Activated T-helper 1 cell treated with anti-CD3 and anti-CD28 coated beads, Interleukin-12 subunit alpha, Interleukin-12 subunit beta, Interleukin-2, Interleukin-4 antibody, amounts not matched to agents 30 ng/mL and 10 ng/mL and 1 ng/mL, durations not matched to agents 14 hours and 24 hours and 36 hours (primary cell): ENCODE measurements around the gene KAT8. TPM values are rescaled to one million over a fixed set of nuclear protein-coding genes. Genes with fewer than 3 reads are reported as not detected.

Experiments used
- DNase-seq: peaks from one replicate; pipeline ENCODE4 v3.0.0; 2021; ENCODE audit warnings: low spot score
- H3K27ac Mint-ChIP-seq: one replicate; pipeline ENCODE4 v1.8.0; 2021; ENCODE audit warnings: mild to moderate bottlenecking, mixed read lengths
- H3K27me3 Mint-ChIP-seq: one replicate; pipeline ENCODE4 v1.8.0; 2022; ENCODE audit warnings: mild to moderate bottlenecking, moderate library complexity, mixed read lengths; ENCODE audit not compliant: insufficient read depth
- H3K36me3 Mint-ChIP-seq: one replicate; pipeline ENCODE4 v1.8.0; 2021; ENCODE audit warnings: low read depth, mixed read lengths
- H3K4me1 Mint-ChIP-seq: one replicate; pipeline ENCODE4 v1.8.0; 2021; ENCODE audit warnings: low read depth, mixed read lengths
- H3K4me3 Mint-ChIP-seq: one replicate; pipeline ENCODE4 v1.8.0; 2021; ENCODE audit warnings: mild to moderate bottlenecking, moderate library complexity, mixed read lengths
- H3K9me3 Mint-ChIP-seq: one replicate; pipeline ENCODE4 v1.8.0; 2021; ENCODE audit warnings: mixed read lengths
- intact Hi-C: fragments of 100-400 bp; cut with micrococcal nuclease; formaldehyde crosslinking; loops from one replicate; pipeline ENCODE4 v1.15.1; 2024
- total RNA-seq: library from RNA; stranded (reverse); gene quantifications from 2 replicates; pipeline ENCODE4 v1.2.3, GENCODE V29; 2022

The KAT8 gene
- total RNA-seq, 1 donor from 2014 or later, result 58.2 TPM

- Mint-ChIP-seq H3K9me3 (no peaks in the 10 kb centered on the region), H3K36me3 (peaks cover 12% of the 10 kb centered on the region), H3K27ac (no peak overlapping the region), H3K27me3 (no peaks in the 10 kb centered on the region), H3K4me1 (peaks cover 22% of the 10 kb centered on the region), H3K4me3 (no peak overlapping the region)
- peak; percentile 72 for DNase-seq
- intact Hi-C loops, result loop anchor here (2.0 to 5.0 kb wide), 3 partner anchors 31 to 247 kb away; partner anchors contain the start of genes ZNF646 and ZNF668
These were observed 11.7 kb upstream of the KAT8 start for GRCh38 chr16:31105677-31106213.

- intact Hi-C loops, result loop anchor here (2.0 to 5.0 kb wide), 3 partner anchors 32 to 246 kb away; partner anchors contain the start of genes ZNF646 and ZNF668
- H3K4me3 Mint-ChIP-seq, result peak overlapping the region; percentile 84
- H3K27me3 Mint-ChIP-seq, result no peaks in the 10 kb centered on the region
- peaks cover 17% of the 10 kb centered on the region for H3K36me3 Mint-ChIP-seq
- H3K4me1 Mint-ChIP-seq, result peaks cover 22% of the 10 kb centered on the region
- H3K9me3 Mint-ChIP-seq, result no peaks in the 10 kb centered on the region
- no peak for DNase-seq
- H3K27ac Mint-ChIP-seq, result peak overlapping the region; percentile 86
These were observed 10.7 kb upstream of the KAT8 start for GRCh38 chr16:31106509-31107464.

- Mint-ChIP-seq H3K27me3 (no peaks in the 10 kb centered on the region), H3K9me3 (no peaks in the 10 kb centered on the region), H3K36me3 (peaks cover 19% of the 10 kb centered on the region), H3K4me3 (peak overlapping the region; percentile 84), H3K27ac (peak overlapping the region; percentile 86), H3K4me1 (peaks cover 22% of the 10 kb centered on the region)
- no peak for DNase-seq
- intact Hi-C loops, result loop anchor here (2.0 to 5.0 kb wide), 3 partner anchors 33 to 245 kb away; partner anchors contain the start of genes ZNF646 and ZNF668
These were observed 10.0 kb upstream of the KAT8 start for GRCh38 chr16:31107465-31107867.

- Mint-ChIP-seq H3K27ac (peak within 1 kb of the TSS; percentile 86), H3K4me1 (peaks cover 22% of the 10 kb centered on the region), H3K9me3 (no peaks in the 10 kb centered on the region), H3K36me3 (peaks cover 21% of the 10 kb centered on the region), H3K4me3 (peak within 1 kb of the TSS; percentile 84), H3K27me3 (no peaks in the 10 kb centered on the region)
- peak; percentile 69 for DNase-seq
- intact Hi-C loops, result loop anchor here (2.0 to 5.0 kb wide), 5 partner anchors 13 to 351 kb away; partner anchors contain the start of genes ARMC5, FBXL19 and VKORC1
These were observed 9.2 kb upstream of the KAT8 start, which contains the start of gene BCKDK for GRCh38 chr16:31108035-31108793. Gene BCKDK (plus strand): TSS chr16:31108386. CDS start chr16:31109224, 838 bp downstream.

DNA sequence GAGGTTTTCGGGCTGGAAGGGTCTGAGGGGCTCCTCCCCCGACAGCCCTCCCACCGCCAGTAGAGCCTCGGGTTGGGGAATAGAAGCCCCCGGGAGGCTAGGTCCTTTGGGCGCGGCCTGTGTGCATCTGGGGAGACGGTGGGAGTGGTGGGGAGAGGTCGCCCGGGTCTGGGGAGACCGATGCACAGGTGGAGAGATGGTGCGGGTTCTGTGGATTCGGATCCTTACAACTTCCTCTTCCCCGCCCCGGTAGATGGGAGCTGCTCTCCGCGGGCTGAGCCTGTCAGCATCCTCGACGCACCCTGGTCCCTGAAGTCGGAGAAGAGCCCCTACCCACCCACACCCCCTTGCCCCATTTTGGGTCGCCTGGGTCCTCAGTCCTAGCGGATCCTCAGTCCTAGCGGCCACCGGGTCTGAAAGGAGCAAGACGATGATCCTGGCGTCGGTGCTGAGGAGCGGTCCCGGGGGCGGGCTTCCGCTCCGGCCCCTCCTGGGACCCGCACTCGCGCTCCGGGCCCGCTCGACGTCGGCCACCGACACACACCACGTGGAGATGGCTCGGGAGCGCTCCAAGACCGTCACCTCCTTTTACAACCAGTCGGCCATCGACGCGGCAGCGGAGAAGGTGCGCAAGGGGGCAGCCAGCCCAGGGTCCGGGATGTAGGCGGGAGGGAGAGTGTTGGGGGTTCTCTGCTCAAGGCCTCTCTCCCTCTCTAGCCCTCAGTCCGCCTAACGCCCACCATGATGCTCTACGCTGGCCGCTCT lies 8.5 kb upstream of the KAT8 start:
- intact Hi-C loops, result loop anchor here (2.0 to 5.0 kb wide), 5 partner anchors 14 to 350 kb away; partner anchors contain the start of genes ARMC5, FBXL19 and VKORC1
- H3K4me3 Mint-ChIP-seq, result peak overlapping the region; percentile 90
- no peaks in the 10 kb centered on the region for H3K9me3 Mint-ChIP-seq
- peaks cover 21% of the 10 kb centered on the region for H3K36me3 Mint-ChIP-seq
- H3K27me3 Mint-ChIP-seq, result no peaks in the 10 kb centered on the region
- no peak overlapping the region for H3K27ac Mint-ChIP-seq
- peaks cover 28% of the 10 kb centered on the region for H3K4me1 Mint-ChIP-seq
- DNase-seq, result no peak

GRCh38 chr16:31109622-31110021 lies 7.8 kb upstream of the KAT8 start:
- H3K4me3 Mint-ChIP-seq, result peak overlapping the region; percentile 90
- intact Hi-C loops, result loop anchor here (2.0 to 5.0 kb wide), 5 partner anchors 15 to 349 kb away; partner anchors contain the start of genes ARMC5, FBXL19 and VKORC1

GRCh38 chr16:31110106-31111034 lies 7.1 kb upstream of the KAT8 start:
- peaks cover 23% of the 10 kb centered on the region for H3K36me3 Mint-ChIP-seq
- H3K4me1 Mint-ChIP-seq, result peaks cover 28% of the 10 kb centered on the region
- intact Hi-C loops, result no loop called here
- no peak for DNase-seq
- peak overlapping the region; percentile 90 for H3K4me3 Mint-ChIP-seq
- no peaks in the 10 kb centered on the region for H3K27me3 Mint-ChIP-seq
- H3K27ac Mint-ChIP-seq, result no peak overlapping the region
- H3K9me3 Mint-ChIP-seq, result no peaks in the 10 kb centered on the region

More at GRCh38 chr16:31109622-31110021, 7.8 kb upstream of the KAT8 start:
- Mint-ChIP-seq H3K9me3 (no peaks in the 10 kb centered on the region), H3K36me3 (peaks cover 21% of the 10 kb centered on the region), H3K27me3 (no peaks in the 10 kb centered on the region), H3K4me1 (peaks cover 28% of the 10 kb centered on the region), H3K27ac (peak overlapping the region; percentile 82)
- no peak for DNase-seq

DNA sequence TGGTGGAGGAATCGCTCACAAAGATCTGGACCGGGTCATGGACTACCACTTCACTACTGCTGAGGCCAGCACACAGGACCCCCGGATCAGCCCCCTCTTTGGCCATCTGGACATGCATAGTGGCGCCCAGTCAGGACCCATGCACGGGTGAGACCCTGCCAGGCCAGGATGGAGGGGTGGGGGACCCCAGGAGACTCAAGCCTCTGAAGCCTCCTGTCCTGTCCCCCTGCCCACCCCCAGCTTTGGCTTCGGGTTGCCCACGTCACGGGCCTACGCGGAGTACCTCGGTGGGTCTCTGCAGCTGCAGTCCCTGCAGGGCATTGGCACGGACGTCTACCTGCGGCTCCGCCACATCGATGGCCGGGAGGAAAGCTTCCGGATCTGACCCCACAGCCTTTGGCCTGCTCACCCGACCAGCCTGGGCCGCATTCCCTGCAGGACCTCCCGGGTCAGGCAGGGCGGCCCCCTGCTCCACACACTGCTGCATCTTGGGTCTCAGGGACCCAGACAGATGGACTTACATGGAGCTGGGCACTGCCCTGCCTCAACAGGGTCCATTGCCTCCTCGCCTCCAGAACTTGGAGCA lies 5.5 kb upstream of the KAT8 start:
- Mint-ChIP-seq H3K27me3 (no peaks in the 10 kb centered on the region), H3K4me1 (peaks cover 27% of the 10 kb centered on the region), H3K36me3 (peaks cover 23% of the 10 kb centered on the region), H3K9me3 (no peaks in the 10 kb centered on the region), H3K4me3 (no peak overlapping the region), H3K27ac (no peak overlapping the region)
- DNase-seq, result no peak
- intact Hi-C loops, result no loop called here

GRCh38 chr16:31112711-31113110 lies 4.8 kb upstream of the KAT8 start:
- H3K9me3 Mint-ChIP-seq, result no peaks in the 10 kb centered on the region
- no peak overlapping the region for H3K4me3 Mint-ChIP-seq
- no peaks in the 10 kb centered on the region for H3K27me3 Mint-ChIP-seq
- DNase-seq, result no peak
- H3K36me3 Mint-ChIP-seq, result peaks cover 23% of the 10 kb centered on the region
- intact Hi-C loops, result no loop called here
- no peak overlapping the region for H3K27ac Mint-ChIP-seq
- H3K4me1 Mint-ChIP-seq, result peaks cover 20% of the 10 kb centered on the region

- H3K4me1 Mint-ChIP-seq, result peaks cover 21% of the 10 kb centered on the region
- DNase-seq, result no peak
- intact Hi-C loops, result no loop called here
- H3K9me3 Mint-ChIP-seq, result no peaks in the 10 kb centered on the region
- H3K27me3 Mint-ChIP-seq, result no peaks in the 10 kb centered on the region
- H3K27ac Mint-ChIP-seq, result peak overlapping the region; percentile 57
- peaks cover 23% of the 10 kb centered on the region for H3K36me3 Mint-ChIP-seq
- H3K4me3 Mint-ChIP-seq, result peak overlapping the region; percentile 19
These were observed 4.0 kb upstream of the KAT8 start for GRCh38 chr16:31113121-31114120.
